HL-60/S4 treated with phorbol 12-myristate 13-acetate at 8.2 ng/mL for 4 days and 3 days (cell line): ENCODE data around the gene OR52A1.

Experiments
- in situ Hi-C: fragments of 300-500 bp; cut with MboI; formaldehyde crosslinking; loops from 2 replicates; pipeline ENCODE4 v1.15.0; 2022; ENCODE audit warnings: low sequenced_read_pairs

Gene OR52A1

GRCh38 chr11:5136261-5136660, 18.3 kb downstream of the OR52A1 start:
- in situ Hi-C loops: no loop called here

GRCh38 chr11:5131584-5132335, 22.8 kb downstream of the OR52A1 start:
- in situ Hi-C loops: no loop called here

GRCh38 chr11:5129457-5129877, 25.1 kb downstream of the OR52A1 start:
- in situ Hi-C loops: no loop called here

GRCh38 chr11:5124891-5125620, 29.5 kb downstream of the OR52A1 start:
- in situ Hi-C loops: no loop called here

DNA sequence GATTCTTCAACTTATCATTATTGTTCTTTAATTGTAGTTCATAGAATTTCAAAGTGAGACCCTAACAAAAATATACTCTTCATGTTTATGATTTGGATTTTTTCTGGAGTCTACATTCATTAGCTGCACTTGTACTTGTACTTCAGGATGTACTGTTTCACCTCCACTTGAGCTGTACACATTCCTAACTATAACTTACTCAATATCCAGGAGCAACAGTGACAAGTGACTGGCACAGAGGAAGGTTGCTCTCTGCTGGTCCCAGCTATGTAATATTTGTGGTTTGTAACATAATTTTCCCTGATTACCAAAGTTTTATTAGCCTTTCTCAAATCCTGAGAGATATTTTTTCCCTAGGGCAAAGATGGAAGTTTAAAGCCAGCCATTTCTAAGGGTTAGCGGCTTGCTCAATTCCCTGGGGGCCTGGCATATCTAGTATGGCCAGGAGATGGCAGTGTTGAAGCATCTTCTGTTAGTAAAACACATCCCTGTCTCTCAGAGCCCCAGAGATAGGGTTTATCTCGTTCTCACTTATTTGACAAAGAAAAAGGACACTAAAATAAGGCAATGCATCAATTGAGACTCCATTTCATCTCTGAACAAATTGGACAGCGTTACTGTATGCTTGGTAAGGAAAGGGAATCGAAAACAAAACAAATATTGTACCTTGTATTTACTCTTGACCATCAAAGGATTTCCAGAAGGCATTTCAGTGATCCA, 30.6 kb downstream of the OR52A1 start:
- in situ Hi-C loops: no loop called here

- in situ Hi-C loops: no loop called here
Observed at GRCh38 chr11:5118893-5119292, 35.7 kb downstream of the OR52A1 start.

DNA sequence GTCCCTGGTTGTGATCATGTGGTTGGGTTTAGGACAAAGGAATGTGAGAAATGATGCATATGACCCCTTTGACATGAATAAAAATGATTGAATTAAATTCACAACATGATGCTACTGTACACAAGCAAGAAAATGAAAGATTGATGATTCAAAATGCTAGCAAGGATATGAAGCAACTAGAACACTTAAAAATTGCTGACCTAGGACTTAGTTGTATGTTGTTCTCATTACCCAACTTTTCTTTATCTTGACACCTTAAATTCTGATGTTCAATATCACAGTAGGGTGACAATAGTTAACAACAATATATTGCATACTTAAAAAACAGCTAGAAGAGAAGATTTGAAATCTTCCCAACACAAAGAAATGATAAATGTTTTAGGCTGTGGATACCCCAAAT, 37.0 kb downstream of the OR52A1 start:
- in situ Hi-C loops: no loop called here

- in situ Hi-C loops: no loop called here
Observed at GRCh38 chr11:5115339-5115738, 39.2 kb downstream of the OR52A1 start.

GRCh38 chr11:5107285-5107684, 47.3 kb downstream of the OR52A1 start:
- in situ Hi-C loops: no loop called here

GRCh38 chr11:5103066-5103465, 51.5 kb downstream of the OR52A1 start:
- in situ Hi-C loops: no loop called here

DNA sequence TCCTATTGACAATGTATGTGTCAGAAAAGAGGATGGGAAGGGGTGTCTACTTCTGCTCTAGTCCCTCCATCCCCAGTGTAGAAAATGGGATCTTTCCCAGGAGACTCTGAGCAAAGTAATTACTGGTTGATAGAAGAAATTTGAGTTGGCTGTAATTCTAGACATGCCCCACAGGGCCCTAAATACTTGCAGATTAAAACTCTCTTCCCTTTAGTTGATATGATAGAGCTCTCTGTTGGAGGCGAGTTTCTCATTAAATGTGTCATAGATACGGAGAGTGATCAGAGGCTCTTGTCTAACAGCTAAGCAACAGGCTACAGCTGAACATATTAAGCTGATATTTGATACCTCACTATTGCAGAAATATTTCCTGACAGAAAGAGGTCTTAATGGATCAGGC, 52.3 kb downstream of the OR52A1 start:
- in situ Hi-C loops: no loop called here

- in situ Hi-C loops: no loop called here
Observed at GRCh38 chr11:5096011-5096410, 58.5 kb downstream of the OR52A1 start.
